Stimulated activated CD8-positive, alpha-beta memory T cell treated with anti-CD3 and anti-CD28 coated beads, Interleukin-15, amount 100 ng/mL, for 48 hours (primary cell): ENCODE data around the gene UBB.
A peak's percentile ranks its signal among the peaks of the same experiment; 100 is the strongest.
"Not testable (repeated sequence)": the region's sequence is repeated elsewhere in the genome, so short reads cannot be mapped to it uniquely, and the experiment has no call there.

Experiments used
- DNase-seq, 2 donors: peaks; one replicate each; pipeline ENCODE4 v3.0.0-alpha.2; 2020; ENCODE audit warnings: low read depth in 2 of 2

The UBB gene

DNA sequence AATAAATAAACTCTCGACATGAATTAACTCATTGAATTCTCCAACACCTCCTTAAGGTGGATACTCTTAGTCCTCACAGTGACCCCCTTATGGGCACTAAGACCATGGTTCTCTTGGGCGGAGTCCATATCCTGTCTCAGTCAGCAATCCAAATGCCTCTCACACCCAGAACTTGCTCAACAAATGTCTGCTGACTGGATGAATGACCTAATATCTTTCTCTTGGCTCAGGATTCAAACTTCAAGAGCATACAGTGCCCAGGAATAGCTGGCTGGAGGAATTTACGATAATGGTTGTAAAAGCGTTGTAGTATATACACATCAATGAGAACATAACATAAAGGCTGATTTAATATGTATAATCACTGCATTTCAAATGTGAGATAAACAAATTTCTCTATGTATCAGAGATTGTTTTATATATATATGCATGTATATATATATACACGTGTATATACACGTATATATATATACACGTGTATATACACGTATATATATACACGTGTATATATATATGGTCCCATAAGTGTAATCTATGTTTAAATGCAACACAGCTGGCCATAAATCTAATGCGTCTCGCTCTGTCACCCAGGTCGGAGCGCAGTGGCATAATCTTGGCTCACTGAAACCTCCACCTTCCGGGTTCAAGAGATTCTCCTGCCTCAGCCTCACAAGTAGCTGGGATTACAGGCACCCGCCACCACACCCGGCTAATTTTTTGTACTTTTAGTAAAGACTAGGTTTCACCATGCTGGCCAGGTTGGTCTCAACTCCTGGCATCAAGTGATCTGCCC lies 6.5 kb upstream of the UBB start:
- no peak for DNase-seq

DNA sequence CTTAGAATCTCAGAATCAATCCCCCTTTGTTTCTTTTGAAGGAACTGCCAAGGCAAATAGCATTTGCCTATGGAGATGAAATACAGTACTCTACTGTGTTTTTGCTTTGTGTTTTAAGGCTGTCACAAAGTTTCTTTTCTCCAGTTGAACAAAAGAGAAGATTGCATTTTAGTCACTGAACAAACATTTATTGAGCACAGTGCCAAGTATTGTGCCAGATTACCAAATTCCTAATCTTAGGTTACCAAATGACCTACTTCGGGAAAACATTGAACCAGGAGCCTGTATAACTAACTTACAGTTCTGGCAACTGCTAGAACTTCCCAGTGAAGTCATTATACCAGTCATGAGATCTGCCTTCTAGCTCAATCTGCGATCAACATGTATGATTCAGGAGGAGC lies 3.0 kb upstream of the UBB start:
- DNase-seq = no peak

DNA sequence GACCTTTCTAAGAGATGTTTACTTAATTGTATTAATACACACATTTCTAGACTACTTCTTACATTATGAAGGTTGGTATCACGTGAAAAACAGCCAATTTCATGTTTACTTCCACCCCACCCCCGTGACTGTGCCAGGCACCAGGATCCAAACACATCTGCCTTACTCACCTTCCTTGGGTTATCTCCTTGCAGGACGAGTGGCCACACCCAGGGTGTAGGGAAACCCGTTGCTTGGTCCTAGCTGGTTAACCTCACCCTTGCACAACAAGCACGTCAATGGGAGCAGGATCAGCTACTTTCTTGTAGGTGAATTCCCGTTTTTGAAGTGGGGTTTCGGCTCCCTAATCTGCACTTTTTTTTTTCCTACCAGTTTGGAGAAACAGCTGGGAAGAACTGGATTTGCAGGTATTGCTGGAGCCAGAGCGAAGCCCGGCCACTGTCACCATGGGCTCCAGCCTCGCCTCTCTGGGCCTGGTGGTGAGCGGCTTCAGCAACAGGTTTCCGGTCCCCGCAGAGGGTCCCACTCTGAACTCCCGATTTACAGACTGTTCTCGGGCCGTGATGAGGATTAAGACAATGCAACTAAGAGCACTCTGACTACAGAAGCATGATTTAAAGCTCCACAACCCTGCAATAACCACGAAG lies 2.1 kb upstream of the UBB start:
- no peak for DNase-seq

DNA sequence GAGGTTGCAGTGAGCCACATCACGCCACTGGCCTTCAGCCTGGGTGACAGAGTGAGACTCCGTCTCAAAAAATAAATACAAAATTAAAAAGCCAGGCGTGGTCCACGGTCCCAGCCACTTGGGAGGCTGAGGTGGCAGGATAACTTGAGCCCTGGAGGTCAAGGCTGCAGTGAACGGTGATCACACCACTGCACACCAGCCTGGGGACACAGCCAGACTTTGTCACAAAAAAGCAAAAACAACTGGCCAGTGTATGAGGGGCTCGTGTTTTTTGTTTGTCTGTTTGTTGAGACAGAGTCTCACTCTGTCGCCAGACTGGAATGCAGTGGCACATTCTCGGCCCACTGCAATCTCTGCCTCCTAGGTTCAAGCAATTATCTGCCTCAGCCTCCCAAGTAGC lies 1.2 kb upstream of the UBB start:
- no peak for DNase-seq

DNA sequence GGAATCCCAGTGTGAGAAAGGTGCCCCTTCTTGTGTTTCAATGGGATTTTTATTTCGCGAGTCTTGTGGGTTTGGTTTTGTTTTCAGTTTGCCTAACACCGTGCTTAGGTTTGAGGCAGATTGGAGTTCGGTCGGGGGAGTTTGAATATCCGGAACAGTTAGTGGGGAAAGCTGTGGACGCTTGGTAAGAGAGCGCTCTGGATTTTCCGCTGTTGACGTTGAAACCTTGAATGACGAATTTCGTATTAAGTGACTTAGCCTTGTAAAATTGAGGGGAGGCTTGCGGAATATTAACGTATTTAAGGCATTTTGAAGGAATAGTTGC lies 567 bp downstream of the UBB start:
- DNase-seq = peak in 1 of 2 donors; percentile 14

DNA sequence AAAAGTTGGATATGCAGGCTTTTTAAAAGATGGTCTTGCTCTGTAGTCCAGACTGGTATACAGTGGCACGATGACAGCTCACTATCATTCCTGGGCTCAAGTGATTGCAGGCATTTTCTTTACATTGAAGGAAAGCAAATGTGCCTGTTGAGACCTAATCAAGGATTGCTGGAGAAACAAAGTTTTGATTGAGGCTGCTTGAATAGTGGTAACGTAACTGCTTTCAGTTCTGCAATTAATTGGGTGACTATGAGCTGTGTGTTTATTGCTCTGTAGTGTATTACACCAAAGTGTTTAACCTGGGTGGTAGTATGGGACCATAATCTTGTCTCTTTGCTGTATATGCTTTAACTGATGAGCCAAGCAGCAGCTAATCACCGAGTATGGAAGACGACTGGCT lies 2.3 kb downstream of the UBB start:
- no peak for DNase-seq

DNA sequence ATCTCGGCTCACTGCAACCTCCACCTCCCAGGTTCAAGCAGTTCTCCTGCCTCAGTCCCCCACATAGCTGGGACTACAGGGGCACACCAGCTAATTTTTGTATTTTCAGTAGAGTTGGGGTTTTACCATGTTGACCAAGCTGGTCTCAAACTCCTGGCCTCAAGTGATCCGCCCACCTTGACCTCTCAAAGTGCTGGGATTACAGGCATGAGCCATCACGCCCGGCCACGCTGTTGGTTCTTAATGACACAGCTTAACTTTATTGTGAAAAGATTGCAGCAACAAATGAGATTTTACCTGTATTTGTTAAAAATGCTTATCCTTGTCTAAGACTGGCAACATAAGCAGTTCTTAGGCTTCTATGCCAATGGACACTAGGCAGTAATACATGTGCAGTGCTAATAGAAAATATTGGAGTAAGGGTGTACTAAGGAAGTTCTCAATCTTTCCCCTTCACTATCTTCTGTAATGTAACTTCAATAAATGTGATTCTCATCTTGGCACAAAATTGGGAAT lies 2.9 kb downstream of the UBB start:
- DNase-seq = no peak

DNA sequence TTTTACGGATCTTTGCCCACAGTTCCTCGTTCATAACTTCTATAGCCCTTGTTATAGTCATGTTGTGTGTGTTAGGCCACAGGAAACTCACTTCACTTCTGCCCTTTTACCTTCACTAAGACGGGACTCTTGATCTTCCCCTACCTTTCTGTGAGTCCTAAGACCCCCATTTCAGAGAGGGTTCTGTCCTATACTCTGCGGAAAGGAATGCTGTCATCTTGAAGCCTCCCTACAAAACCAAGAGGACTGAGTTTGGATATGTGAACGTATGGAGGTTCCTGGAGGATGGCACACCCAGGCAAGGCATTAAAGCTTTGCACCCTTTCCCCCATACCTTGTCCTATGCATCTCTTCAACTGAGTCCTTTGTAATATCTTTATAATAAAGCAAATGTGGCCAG lies 3.7 kb downstream of the UBB start:
- DNase-seq = no peak

DNA sequence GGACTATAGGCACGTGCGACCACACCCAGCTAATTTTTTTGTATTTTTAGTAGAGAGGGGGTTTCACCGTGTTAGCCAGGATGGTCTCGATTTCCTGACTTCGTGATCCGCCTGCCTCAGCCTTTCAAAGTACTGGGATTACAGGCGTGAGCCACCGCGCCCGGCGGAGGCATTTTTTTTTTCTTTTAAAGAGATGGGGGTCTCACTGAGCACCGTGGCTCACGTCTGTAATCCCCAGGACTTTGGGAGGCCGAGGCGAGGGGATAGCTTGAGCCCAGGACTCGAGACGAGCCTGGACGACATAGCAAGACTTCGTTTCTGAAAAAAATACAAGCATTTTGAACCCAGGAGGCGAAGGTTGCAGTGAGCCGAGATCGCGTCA lies 5.2 kb downstream of the UBB start:
- DNase-seq = not testable (repeated sequence)

DNA sequence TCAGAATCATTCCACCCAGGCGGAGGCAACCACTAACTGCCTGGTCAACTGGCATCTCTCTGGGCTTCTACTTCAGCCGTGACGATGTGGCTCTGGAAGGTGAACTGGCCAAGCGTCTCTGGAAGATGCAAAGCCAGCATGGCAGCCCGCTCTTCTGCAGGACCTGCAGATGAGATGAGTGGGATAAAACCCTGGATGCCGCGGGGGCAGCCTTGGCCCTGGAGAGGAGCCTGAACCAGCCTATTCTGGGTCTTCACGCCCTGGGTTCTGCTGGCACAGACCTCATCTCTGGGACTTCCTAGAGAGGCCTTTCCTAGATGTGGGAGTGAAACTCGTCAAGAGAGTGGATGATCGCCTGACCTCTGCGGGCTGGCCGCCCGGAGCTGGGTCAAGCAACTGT lies 10.6 kb downstream of the UBB start:
- no peak for DNase-seq

DNA sequence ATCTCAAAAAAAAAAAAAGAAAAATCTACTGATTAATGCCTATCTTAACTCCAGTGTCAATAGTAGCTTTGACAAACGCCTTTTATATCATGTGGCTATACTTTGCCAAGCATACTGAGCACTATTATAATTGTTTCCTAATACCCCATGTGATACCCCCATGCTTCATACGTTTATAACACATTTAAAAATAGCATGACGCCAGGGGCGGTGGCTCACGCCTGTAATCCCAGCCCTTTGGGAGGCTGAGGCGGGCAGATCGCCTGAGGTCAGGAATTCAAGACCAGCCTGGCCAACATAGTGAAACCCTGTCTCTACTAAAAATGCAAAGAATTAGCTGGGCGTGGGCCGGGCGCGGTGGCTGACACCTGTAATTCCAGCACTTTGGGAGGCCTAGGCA lies 11.6 kb downstream of the UBB start:
- DNase-seq = not testable (repeated sequence)

DNA sequence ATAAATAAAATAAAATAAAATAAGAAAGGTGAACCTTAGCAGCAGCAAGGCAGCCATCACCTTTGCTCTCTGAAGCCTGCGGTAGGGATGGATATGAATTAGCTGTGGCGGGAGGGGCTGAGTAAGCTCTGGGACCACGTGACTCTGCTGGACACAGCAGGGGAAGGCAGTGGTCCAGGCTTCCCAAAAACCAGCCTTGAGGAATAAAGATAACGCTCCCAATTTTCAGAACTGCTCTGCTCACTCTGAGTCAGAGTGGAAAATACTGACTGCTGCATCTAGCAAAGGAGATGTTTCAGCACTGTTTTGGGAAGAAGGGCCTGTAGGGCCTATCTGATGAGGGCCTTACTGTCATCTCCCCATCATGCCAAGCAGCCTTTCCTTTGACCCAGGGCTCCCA lies 15.0 kb downstream of the UBB start:
- not testable (repeated sequence) for DNase-seq

DNA sequence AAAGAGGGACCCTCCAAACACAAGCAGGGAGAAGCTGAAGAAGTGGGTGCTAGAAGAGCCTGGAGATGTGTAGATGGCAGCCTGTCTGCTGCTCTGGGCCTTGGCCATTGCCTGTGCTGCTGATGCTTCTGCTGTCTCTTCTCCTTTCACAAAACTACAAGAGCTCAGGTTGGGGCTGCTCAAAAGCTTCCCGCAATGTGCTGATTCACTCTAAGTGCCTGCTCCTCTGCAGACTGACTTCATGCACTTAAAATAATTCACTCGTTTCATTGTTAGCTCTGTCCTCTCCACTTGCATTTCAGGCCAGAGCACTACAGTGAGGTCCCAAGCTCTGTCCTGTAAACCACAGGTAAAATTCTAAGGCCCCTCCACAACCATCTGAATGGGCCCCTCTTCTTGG lies 15.8 kb downstream of the UBB start:
- not testable (repeated sequence) for DNase-seq

DNA sequence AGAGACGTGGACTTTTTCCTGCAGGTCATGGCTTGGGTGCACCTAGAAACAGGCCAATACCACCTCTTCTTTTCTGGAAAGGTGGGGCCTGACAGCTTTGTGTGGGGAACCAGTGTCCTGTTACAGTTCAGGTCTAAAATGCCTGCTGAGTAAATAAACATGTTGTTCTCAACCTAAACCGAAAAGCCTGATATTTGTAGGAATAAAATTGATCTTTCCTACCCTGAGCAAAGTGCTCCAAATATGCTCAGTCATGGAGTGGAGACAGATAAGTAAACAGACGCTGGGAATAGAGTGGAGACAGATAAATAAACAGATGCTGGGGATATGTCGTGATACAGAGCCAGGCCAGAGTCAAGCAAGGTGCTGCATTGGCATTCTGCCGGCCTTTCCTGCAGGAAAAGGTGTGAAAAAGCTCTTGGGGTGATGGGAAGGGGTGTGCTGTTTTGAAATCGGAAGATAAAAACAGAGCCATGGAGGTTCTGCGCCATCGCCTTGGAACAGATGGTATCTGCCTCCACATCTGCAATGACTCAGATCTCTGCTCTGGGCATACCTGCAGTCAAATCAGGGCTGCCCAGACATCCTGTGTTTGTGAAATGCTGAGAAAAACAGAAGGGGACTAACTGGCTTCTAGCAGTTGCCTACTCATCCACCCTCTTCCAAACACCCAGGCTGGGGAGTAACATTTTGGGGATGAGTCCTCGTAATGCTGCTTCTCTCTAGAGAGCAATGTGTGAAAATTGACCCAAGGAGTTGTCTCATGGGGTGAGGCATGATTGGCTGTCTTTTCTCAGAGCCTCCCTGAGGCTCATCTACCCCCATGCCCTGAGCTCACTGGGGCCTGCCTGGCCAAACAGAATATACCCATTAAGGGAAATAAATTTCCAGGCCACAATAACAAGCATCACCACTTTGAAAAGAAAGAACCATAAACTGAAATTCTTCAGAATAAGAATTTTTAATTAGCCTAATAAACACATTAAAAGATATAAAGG lies 17.7 kb downstream of the UBB start:
- no peak for DNase-seq

DNA sequence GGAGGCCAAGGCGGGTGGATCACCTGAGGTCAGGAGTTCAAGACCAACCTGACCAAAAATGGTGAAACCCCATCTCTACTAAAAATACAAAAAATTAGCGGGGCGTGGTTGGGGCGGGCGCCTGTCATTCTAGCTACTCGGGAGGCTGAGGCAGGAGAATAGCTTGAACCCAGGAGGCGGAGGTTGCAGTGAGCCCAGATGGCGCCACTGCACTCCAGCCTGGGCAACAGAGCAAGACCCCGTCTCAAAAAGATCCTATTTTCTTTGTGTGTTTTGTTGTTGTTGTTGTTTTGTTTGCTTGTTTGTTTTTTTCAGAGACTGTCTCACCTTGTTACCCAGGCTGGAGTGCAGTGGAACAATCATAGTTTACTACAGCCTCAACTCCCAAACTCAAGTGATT lies 23.0 kb downstream of the UBB start:
- not testable (repeated sequence) for DNase-seq

DNA sequence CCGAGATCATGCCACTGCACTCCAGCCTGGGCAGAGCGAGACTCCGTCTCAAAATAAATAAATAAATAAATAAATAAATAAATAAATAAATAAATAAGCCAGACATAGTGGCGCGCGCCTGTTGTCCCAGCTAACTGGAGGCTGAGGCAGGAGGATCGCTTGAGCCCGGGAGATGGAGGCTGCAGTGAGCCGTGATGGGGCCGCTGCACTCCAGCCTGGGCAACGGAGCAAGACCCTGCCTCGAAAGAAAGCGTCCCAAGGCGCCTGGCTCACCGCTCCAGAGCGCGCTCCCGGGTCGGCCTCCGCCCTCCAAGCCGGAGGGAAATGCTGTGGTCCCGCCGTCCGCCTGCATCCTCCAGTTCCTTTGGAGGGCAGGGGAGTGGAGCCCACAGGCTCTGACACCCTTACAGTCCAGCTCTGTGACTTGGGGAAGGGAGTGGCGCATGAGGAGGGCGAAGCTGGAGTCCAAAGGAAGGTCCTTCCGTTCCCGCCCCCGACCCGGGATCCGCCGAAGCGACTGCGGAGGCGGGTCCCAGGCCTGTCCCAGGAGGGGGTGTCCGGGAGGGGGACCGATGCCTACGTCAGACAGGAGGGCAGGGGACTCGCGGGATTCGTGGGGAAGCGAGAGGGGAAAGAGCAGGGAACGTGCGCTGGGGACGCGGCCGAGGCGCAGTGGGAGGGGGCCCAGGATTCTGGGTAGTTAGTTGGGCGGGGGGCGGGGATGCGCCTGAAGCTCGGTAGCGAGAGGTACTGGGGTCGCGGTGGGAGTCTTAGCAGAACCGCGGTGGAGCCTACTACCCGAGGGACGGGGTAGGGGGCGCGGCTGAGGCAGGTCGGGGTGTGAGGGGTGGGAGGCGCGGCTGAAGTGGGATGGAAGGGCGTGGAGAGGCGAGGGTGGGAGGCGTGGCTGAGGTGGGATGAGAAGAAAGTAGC lies 26.1 kb downstream of the UBB start:
- no peak for DNase-seq

DNA sequence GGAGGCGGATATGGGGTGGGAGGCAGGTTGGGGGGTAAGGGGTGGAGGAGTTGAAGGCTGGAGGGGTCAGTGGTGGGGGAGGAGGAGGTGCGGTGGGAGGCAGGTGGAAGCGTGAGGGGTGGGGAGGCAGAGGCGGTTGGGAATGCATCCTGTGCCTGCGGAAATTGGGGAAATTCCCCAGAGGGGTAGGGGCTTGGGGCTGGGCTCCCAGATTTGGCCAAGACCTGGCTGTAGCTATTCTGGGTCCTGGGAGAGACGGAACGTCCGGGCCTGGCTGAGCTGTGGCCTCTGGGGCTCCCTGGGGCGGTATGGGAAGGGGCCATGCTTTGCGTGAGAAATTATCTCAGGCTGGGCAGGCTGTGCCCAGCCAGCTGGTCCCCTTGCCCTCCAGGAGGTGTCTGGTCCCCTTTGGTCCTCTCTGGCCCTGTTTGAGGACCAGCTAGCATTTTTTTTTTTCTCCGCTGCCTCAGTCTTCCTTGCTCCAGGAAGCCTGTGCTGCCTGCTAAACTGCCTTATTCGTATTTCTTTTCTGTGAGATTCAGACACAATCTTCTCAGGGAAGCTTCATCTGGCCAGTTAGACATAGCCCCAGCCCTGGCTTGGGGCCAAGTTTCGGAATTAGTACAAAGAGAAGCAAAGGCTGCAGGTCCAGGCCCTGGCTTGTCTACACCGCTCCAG lies 27.2 kb downstream of the UBB start:
- no peak for DNase-seq

DNA sequence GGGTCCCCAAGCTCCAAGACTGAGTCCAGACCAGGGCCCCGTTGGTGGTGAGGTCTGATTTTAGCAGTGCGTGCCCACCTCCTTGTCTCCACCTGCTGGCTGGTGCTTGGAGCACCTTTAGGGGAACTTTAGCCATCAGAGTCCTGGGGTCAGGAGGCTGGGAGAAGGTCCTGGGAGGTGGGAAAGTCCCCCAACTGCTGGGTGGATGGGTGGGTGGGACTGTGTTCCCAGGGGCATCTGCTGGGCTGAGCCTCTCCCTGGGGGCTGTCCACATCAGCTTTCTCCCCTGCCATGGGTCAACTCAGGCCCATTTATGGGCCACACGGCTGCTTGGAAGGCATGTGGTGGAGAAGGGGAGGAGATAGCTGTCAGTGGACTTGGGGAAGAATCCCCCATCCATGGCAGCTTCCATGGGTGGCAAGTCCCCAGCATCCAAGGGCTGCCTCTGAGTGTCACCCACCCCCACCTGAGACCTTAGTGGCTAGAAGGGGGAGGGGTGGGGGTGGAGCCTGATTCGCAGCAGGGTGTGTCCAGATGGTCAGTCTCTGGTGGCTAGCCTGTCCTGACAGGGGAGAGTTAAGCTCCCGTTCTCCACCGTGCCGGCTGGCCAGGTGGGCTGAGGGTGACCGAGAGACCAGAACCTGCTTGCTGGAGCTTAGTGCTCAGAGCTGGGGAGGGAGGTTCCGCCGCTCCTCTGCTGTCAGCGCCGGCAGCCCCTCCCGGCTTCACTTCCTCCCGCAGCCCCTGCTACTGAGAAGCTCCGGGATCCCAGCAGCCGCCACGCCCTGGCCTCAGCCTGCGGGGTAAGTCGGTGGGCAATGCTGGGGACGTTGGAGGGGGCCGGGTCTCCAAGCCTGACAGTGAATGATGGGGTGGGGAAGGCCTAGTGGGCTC lies 34.4 kb downstream of the UBB start, which contains the start of gene TRPV2:
Gene TRPV2 (plus strand): TSS at position 541 of the 894 bp plus-strand sequence. CDS start 2,098 bp downstream, outside the sequence.
- no peak for DNase-seq

DNA sequence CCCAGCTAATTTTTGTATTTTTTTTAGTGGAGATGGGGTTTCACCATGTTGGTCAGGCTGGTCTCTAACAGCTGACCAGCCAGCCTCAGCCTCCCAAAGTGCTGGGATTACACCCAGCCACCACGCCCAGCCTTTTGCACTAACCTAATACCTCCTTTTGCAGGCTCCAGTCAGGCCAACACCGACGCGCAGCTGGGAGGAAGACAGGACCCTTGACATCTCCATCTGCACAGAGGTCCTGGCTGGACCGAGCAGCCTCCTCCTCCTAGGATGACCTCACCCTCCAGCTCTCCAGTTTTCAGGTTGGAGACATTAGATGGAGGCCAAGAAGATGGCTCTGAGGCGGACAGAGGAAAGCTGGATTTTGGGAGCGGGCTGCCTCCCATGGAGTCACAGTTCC lies 36.5 kb downstream of the UBB start:
- no peak for DNase-seq
